Testis (tissue), 3 donors: ENCODE data around the gene CENPO. TPM values are rescaled to one million over a fixed set of nuclear protein-coding genes. Genes with fewer than 3 reads are reported as not detected.

Experiments
- DNase-seq: peaks from one replicate; pipeline ENCODE4 v3.0.0-alpha.2; 2019
- H3K27ac ChIP-seq, 2 donors: fragments of 200-600 bp; sonication (generic); one replicate each; pipeline ENCODE4 v1.5.1; 2019
- H3K27me3 ChIP-seq: fragments of 200-600 bp; sonication (generic); one replicate; pipeline ENCODE4 v1.5.1; 2019
- H3K36me3 ChIP-seq: fragments of 200-600 bp; sonication (generic); one replicate; pipeline ENCODE4 v1.5.1; 2017; ENCODE audit warnings: low read depth; ENCODE audit errors: missing control alignments
- H3K4me1 ChIP-seq: fragments of 200-600 bp; sonication (generic); one replicate; pipeline ENCODE4 v1.5.1; 2019
- H3K4me3 ChIP-seq, 2 donors: fragments of 200-600 bp; sonication (generic); one replicate each; pipeline ENCODE4 v1.5.1; 2017 to 2019
- H3K9me3 ChIP-seq: fragments of 200-600 bp; sonication (generic); one replicate; pipeline ENCODE4 v1.5.1; 2017
- CTCF ChIP-seq, 3 experiments: fragments of 450-650 bp in 2 of 3; fragments of 200-600 bp in 1 of 3; sonication (generic) in 1 of 3; IDR thresholded peaks; one replicate each; pipeline ENCODE4 v1.5.1; 2016 to 2019; ENCODE audit warnings: antibody characterized with exemption in 3 of 3, mild to moderate bottlenecking in 2 of 3, moderate library complexity in 1 of 3
- POLR2A ChIP-seq: fragments of 450-650 bp; IDR thresholded peaks from one replicate; pipeline ENCODE4 v1.6.1; 2017; ENCODE audit warnings: antibody characterized with exemption, mild to moderate bottlenecking, moderate library complexity
- WGBS, 2 donors: methylation state at CpG; one replicate each; pipeline ENCODE4 v1.1.5; 2018; 5-methylcytosine and 5-hydroxymethylcytosine counted together
- intact Hi-C: fragments of 100-400 bp; cut with DNase I; formaldehyde crosslinking; loops from one replicate; pipeline ENCODE4 v1.15.1; 2023; ENCODE audit warnings: low total_unique reads
- polyA plus RNA-seq: library from polyadenylated mRNA; stranded (reverse); fragments of 350-450 nt; fragmentation: Illumina TruSeq; extraction: RNeasy Lipid Tissue Mini Kit (QIAGEN cat#74804); gene quantifications from one replicate; pipeline ENCODE4 v1.2.3, GENCODE V29; 2014; ENCODE audit warnings: low read depth, low replicate concordance; ENCODE audit not compliant: insufficient read depth
- total RNA-seq, 2 donors: library from RNA; depleted of rRNA; stranded (reverse); fragments of >200 nt; gene quantifications; one replicate each; pipeline ENCODE4 v1.2.3, GENCODE V29; 2016

The CENPO gene
- total and polyA plus RNA-seq, 3 donors from 2014 or later, result 27.1 to 41.2 (median 32.8) TPM

- Histone ChIP-seq H3K27ac (no peak overlapping the region), H3K4me1 (no peaks in the 10 kb centered on the region), H3K36me3 (no peaks in the 10 kb centered on the region), H3K4me3 (no peak overlapping the region), H3K27me3 (no peaks in the 10 kb centered on the region), H3K9me3 (no peaks in the 10 kb centered on the region)
- TF ChIP-seq CTCF (IDR thresholded peaks at IDR 0.05) (no peak), POLR2A (no peak)
- no peak for DNase-seq
- intact Hi-C loops, result no loop called here
- WGBS, 2 donors, result 73 to 74% methylated on average over 5 of the region's 5 CpGs
Measured at GRCh38 chr2:24771061-24771460, 22.2 kb upstream of the CENPO start.

GRCh38 chr2:24771764-24772586 is 21.2 kb upstream of the CENPO start:
- WGBS, 2 donors, result 64 to 68% methylated on average over 5 of the region's 5 CpGs

GRCh38 chr2:24774373-24774772 is 18.9 kb upstream of the CENPO start:
- Histone ChIP-seq H3K4me3 (no peak overlapping the region), H3K9me3 (no peaks in the 10 kb centered on the region), H3K27me3 (no peaks in the 10 kb centered on the region), H3K4me1 (no peaks in the 10 kb centered on the region), H3K36me3 (no peaks in the 10 kb centered on the region), H3K27ac (no peak overlapping the region)
- WGBS, 2 donors, result 85 to 89% methylated on average over 3 of the region's 3 CpGs
- intact Hi-C loops, result no loop called here
- no peak for DNase-seq
- TF ChIP-seq POLR2A (no peak), CTCF (IDR thresholded peaks at IDR 0.05) (no peak)

More at GRCh38 chr2:24771764-24772586, 21.2 kb upstream of the CENPO start:
- Histone ChIP-seq H3K9me3 (no peaks in the 10 kb centered on the region), H3K27ac (no peak overlapping the region), H3K4me3 (no peak overlapping the region), H3K36me3 (no peaks in the 10 kb centered on the region), H3K27me3 (no peaks in the 10 kb centered on the region), H3K4me1 (no peaks in the 10 kb centered on the region)
- intact Hi-C loops, result no loop called here
- TF ChIP-seq POLR2A, result no peak
- TF ChIP-seq CTCF (IDR thresholded peaks at IDR 0.05), result no peak
- DNase-seq, result no peak

GRCh38 chr2:24779116-24779515 is 14.1 kb upstream of the CENPO start:
- Histone ChIP-seq H3K27ac (no peak overlapping the region), H3K4me3 (no peak overlapping the region), H3K4me1 (no peaks in the 10 kb centered on the region), H3K36me3 (no peaks in the 10 kb centered on the region), H3K27me3 (no peaks in the 10 kb centered on the region), H3K9me3 (no peaks in the 10 kb centered on the region)
- DNase-seq, result no peak
- 70 to 85% methylated on average over 2 of the region's 2 CpGs for WGBS, 2 donors
- TF ChIP-seq POLR2A (no peak), CTCF (IDR thresholded peaks at IDR 0.05) (no peak)
- intact Hi-C loops, result no loop called here

- H3K27ac ChIP-seq, result no peak overlapping the region
- no peaks in the 10 kb centered on the region for H3K9me3 ChIP-seq
- no peak for DNase-seq
- no peak for TF ChIP-seq POLR2A
- TF ChIP-seq CTCF (IDR thresholded peaks at IDR 0.05), result no peak
- intact Hi-C loops, result no loop called here
- no peaks in the 10 kb centered on the region for H3K4me1 ChIP-seq
- H3K27me3 ChIP-seq, result no peaks in the 10 kb centered on the region
- WGBS, 2 donors, result 74 to 94% methylated on average over 3 of the region's 3 CpGs
- no peaks in the 10 kb centered on the region for H3K36me3 ChIP-seq
- H3K4me3 ChIP-seq, result no peak overlapping the region
Measured at GRCh38 chr2:24783641-24784040, 9.6 kb upstream of the CENPO start.
